ENCODE data around the gene SERPING1.

GRCh38 chr11:57656885-57657193 lies 59.4 kb downstream of the SERPING1 start:
- TF ChIP-seq CTCF (conservative IDR thresholded peaks at IDR 0.05 in 1 of 2, IDR thresholded peaks at IDR 0.05 in 1 of 2; ENCODE audit: low read depth in 1 of 2, low read length in 2 of 2) (no peak), EZH2 (IDR thresholded peaks at IDR 0.05; ENCODE audit: low read length, missing control alignments) (no peak)

Measured in fibroblast of lung (primary cell).